GM21447 (cell line): ENCODE results near the gene CLTC.

Experiments used
- ATAC-seq: cut with Tn5 transposase; IDR thresholded peaks from one replicate; pipeline ENCODE4 v1.9.1; 2021; ENCODE audit not compliant: unreplicated experiment

The CLTC gene

GRCh38 chr17:59678918-59679317, 59.2 kb downstream of the CLTC start:
- ATAC-seq: no peak

GRCh38 chr17:59680314-59680713, 60.6 kb downstream of the CLTC start:
- ATAC-seq: no peak

DNA sequence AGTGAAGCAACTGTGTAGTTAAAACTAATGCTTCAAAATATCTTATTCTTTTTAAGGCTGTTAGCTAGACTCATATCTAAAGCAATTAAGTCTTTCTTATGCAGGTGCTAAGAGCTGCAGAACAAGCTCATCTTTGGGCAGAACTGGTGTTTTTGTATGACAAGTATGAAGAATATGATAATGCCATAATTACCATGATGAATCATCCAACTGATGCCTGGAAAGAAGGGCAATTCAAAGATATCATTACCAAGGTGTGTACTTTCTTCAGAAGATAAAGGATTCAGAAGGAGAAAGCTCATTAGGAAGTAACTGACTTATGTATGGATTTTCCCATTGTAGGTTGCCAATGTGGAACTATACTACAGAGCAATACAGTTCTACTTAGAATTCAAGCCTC, 63.6 kb downstream of the CLTC start:
- no peak for ATAC-seq

DNA sequence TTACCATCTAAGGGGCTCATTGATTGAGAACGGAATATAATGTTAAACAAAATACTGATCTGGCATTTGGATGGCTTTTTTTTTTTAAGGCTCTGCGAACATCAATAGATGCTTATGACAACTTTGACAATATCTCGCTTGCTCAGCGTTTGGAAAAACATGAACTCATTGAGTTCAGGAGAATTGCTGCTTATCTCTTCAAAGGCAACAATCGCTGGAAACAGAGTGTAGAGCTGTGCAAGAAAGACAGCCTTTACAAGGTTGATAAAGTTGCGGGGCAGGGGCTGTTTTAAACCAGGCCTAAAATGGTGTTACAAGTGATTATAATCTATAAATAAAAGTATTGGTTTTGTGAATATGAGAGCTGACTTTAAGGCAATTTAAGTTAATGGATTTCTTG, 65.3 kb downstream of the CLTC start:
- no peak for ATAC-seq

DNA sequence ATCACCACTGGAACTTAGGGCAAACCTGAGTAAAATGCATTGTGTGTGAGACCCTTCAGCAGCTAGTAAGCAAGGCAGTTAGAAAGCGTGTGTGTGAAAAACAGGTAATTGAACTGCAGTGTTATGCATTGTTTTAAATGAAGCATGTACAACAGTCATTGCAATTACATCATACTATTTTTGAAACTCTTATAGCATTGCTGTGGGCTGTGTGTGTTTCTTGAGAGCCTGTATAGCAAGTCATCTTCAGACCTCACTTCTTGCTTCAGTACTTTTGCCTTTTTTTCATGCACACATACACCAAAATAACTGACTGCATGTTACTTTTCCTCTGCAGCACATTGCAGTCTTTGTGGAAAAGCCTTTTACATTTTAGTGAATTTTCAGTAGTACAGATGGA, 68.3 kb downstream of the CLTC start:
- ATAC-seq: no peak

DNA sequence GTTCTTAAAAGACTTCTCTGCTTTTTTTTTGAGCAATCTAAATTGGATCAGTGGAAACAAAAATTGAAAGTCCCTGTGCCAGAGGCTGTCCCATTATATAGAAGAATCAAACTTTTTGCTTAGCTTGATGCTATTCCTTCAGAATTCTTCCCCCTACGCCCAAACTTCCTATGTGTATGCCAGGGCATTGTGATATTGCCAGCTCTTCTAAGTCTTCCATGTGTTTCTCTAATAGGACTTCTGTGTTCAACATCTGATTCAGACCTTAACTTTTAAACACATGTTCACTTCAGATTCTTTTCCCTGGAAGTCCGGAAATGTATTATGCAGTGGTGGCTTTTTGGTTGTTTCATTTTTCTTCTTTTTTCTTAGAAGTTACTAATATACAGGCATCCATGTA, 68.8 kb downstream of the CLTC start:
- no peak for ATAC-seq

DNA sequence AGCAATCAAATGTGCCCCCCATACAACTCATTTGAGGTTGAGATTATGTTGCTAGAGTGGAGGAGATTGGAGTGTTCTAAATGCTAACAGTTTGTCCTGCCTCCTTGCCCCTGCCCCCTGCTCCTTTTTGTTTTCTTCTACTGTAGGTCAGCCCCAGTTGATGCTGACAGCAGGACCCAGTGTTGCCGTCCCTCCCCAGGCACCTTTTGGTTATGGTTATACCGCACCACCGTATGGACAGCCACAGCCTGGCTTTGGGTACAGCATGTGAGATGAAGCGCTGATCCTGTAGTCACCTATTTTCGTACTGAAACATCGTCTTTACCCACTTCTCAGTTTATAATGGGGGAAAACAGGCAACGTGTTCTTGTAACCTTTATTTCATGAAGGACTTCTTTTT, 73.9 kb downstream of the CLTC start:
- ATAC-seq: no peak

GRCh38 chr17:59694344-59694743, 74.6 kb downstream of the CLTC start:
- no peak for ATAC-seq

DNA sequence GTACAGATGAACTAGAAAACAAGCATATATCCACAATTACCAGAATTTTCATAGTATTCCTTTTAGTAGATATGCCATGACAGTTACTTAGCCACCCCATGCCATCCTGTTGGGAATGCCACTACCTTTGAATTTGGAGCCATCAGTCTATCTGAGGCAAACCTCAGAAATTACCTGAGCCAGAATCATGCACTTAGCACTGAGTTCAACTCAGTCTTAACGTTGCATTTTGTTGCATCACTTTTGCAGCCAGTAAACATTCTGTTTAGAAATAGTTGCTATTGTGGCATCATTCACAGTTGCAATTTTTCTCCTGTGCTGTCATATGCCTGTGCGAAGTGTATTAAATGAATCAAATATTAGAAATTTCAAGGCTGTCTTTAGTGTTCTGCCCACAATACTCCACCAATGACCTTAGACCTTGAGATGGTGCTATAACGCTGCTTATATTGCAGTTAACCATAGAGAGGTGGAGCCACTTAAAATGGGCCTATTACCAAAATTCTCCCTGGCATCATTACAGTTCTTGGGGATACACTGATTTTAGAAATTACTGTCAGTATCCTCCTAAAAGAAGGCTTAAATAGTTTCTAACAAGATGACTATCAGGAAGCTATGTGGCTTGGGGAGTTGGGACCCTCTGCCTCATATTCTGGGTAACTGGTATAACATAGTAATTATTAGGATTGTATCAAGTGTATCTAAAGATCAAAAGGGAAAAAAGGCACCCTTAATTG, 76.4 kb downstream of the CLTC start:
- no peak for ATAC-seq

DNA sequence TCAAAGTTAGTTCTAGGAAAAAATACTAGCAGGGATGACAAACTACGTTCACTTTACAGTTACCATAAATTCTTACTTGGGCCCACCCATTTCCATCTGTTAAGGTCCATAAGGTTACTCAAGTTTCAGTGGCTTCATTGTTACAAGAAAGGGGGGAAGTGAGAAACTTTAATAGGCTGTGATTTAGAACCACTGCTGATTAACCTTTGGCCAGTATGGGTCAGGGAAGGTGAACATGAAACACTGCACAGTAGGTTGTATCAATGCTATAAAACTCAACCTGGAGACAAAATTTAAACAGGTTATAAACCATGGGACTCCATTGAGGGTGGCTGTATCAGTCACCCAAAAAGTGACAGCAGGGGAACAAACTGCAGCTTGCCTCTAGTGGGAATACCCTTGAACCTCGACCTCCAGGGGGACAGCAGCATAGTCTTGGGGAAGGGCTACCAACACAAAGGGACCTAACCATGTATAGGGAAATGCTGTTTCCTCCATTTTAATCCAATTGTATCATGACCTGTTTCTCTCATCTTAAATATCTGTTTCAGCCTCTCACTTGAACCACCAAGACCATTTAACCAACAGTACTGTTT, 77.1 kb downstream of the CLTC start:
- no peak for ATAC-seq

GRCh38 chr17:59698143-59698542, 78.4 kb downstream of the CLTC start:
- ATAC-seq: no peak

GRCh38 chr17:59699218-59699617, 79.5 kb downstream of the CLTC start:
- ATAC-seq: no peak

DNA sequence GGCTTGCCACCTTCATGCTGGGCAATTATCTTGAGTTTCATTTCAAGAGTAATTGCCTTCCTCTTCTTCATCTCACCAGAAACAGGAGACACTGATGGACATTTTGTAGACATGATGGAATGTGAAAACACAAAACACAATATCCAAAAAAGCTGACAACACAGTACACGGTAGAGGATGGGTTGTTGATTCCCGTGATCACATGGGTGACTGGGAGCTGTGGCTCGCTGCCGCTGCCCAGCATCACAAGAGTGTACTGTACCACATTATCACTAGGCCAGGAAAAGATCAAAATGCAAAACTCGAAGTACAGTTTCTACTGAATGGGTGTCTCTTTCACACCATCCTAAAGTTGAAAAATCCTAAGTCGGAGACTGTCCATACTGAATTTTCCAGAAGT, 80.1 kb downstream of the CLTC start:
- ATAC-seq: no peak

- ATAC-seq: no peak
Measured at GRCh38 chr17:59702304-59702703, 82.6 kb downstream of the CLTC start.

DNA sequence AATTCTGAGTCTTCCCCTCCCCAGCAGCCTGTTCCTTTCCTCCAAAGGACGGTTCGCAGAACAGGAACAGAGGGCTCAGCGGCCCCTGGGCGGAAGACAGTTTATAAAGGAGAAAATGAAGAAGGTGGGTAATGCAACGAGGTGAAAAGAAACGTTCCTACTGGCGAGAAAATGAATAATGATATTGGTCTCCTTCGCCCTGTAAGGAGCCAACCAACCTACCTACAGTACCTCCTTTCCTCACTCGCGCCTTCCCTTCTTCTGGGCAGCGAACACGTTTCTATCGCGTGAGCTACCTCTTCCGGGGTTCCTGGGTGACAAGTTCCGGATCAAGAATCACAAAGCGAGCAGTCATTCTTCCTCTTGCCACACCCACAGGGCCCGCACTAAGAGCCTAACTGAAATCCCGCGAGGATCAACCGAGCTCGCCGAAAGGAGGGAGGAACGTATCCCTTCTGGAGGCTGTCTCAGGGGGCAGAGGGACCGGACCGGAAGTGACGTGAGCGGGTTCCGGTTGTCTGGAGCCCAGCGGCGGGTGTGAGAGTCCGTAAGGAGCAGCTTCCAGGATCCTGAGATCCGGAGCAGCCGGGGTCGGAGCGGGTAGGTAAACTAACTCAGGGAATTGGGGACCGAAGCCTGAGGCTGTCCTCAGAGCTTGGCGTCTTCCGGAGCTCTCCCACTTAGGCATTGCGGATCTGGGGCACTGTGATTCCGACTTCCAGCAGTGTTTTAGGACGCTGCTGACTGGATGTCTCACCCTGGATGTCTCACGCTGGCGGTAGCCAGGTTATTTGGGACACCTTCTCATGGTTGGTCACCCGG, 87.7 kb downstream of the CLTC start, which contains the start of the genes PTRH2 and VMP1:
Gene PTRH2 (minus strand): TSS at position 282 of the 822 bp plus-strand sequence. CDS start 9,452 bp downstream, outside the sequence.
Gene VMP1 (plus strand): TSS at position 506 of the 822 bp plus-strand sequence. CDS start 23,793 bp downstream, outside the sequence.
- ATAC-seq: peak; percentile 97

DNA sequence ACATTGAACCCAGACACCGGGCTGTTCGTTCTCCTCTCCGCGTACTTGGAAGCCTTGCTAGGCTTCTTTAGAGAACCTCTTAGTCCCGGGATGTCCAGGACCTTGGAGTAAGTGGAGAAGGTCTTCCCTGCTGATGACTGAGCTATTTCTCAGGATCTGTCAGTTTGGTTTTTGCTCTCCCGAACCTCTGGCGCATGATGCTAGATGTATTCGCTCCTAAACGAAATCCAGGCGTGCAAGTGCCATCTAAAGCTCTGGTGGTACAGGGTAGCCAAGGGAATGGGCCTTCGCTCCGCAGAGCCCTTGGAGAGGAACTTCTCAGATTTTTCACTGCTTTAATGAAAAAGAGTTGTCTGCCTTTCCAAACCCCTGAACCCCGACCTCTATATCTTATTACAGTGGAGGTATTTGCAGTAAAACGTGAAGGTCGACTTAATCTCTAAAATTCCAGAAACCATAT, 88.3 kb downstream of the CLTC start:
- no peak for ATAC-seq

GRCh38 chr17:59711936-59712335, 92.2 kb downstream of the CLTC start:
- no peak for ATAC-seq

DNA sequence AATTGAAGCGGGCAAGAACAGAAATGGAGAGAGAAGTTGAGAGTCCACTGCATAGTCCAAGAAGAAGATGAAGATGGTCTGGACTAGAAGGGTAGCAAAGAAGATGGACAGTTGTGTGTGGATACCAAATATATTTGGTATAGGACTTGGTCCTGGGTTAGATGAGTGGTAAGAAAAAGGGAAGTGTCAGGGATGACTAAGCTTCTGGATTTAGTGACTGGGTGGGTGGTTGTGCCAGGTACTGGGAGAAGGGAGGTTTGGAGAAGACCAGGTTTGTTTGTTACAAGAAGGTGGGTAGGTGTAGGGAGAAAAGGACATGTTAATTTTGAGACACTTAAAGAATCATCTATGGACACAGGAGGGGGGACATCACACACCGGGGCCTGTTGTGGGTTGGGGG, 93.2 kb downstream of the CLTC start:
- no peak for ATAC-seq

GRCh38 chr17:59714255-59714654, 94.6 kb downstream of the CLTC start:
- ATAC-seq: no peak

- ATAC-seq: no peak
Measured at GRCh38 chr17:59716427-59716826, 96.7 kb downstream of the CLTC start.

- no peak for ATAC-seq
Measured at GRCh38 chr17:59719526-59719925, 99.8 kb downstream of the CLTC start.

DNA sequence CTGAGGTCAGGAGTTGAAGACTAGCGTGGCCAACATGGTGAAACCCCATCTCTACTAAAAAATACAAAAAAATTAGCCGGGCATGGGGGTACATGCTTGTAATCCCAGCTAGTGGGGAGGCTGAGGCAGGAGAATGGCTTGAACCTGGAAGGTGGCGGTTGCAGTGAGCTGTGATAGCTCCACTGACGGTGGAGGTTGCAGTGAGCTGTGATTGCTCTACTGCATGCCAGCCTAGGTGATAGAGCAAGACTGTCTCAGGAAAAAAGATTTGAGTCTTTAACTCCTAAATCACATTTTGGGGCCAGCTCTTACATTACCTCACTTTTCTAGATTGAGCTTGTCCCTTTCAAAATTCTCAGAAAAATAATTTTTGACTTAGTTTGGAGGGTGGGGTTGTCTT, 102.9 kb downstream of the CLTC start:
- ATAC-seq: no peak
